SK-N-SH (cell line): ENCODE data around the gene BRINP3. TPM values are rescaled to one million over a fixed set of nuclear protein-coding genes. Genes with fewer than 3 reads are reported as not detected.

ENCODE experiments used
- CTCF ChIA-PET: fragments of 300-600, 350-600 bp; formaldehyde crosslinking; extraction: SDS; loops from one replicate; lab custom pipeline; 2021; lab: Yijun Ruan, JAX
- POLR2A ChIA-PET: fragments of 350-600 bp; sonication (Branson Sonifier 250); formaldehyde crosslinking; extraction: SDS; loops from one replicate; lab custom pipeline; 2020; ENCODE audit warnings: antibody characterized with exemption, inconsistent platforms; lab: Yijun Ruan, JAX
- DNase-seq: peaks from one replicate; pipeline ENCODE4 v3.0.0; 2012
- H2AFZ ChIP-seq: fragments of 200-600 bp; sonication (generic); 2 replicates; pipeline ENCODE4 v1.8.1; 2016; ENCODE audit warnings: antibody characterized with exemption, mild to moderate bottlenecking, low read depth
- H3F3A ChIP-seq: fragments of 200-600 bp; sonication (generic); replicated peaks from 2 replicates; pipeline ENCODE3; 2016; ENCODE audit warnings: antibody characterized with exemption, mild to moderate bottlenecking; ENCODE audit not compliant: insufficient read depth
- H3K27ac ChIP-seq, 2 experiments: fragments of 200-500 bp in 1 of 2; fragments of 200-600 bp in 1 of 2; sonication (Bioruptor generic) in 1 of 2; sonication (generic), shearing (Covaris generic) in 1 of 2; 2 replicates each; pipeline versions ENCODE4 v1.5.1 to v1.6.1; 2014 to 2016; ENCODE audit warnings: low read depth in 2 of 2, inconsistent platforms in 1 of 2, low read length in 1 of 2, mild to moderate bottlenecking in 1 of 2, mixed read lengths in 1 of 2
- H3K27me3 ChIP-seq: fragments of 200-600 bp; sonication (generic), shearing (Covaris generic); 2 replicates; pipeline ENCODE4 v1.6.1; 2016; ENCODE audit warnings: mixed run types; ENCODE audit not compliant: insufficient read depth
- H3K36me3 ChIP-seq, 2 experiments: fragments of 200-500 bp in 1 of 2; fragments of 200-600 bp in 1 of 2; sonication (Bioruptor generic) in 1 of 2; sonication (generic) in 1 of 2; replicated peaks in 1 of 2; 2 replicates each; pipeline versions ENCODE3 to v1.5.1; 2014 to 2016; ENCODE audit warnings: low read length in 1 of 2, mild to moderate bottlenecking in 1 of 2; ENCODE audit not compliant: insufficient read depth in 2 of 2, control insufficient read depth in 1 of 2
- H3K4me1 ChIP-seq, 2 experiments: fragments of 200-500 bp in 1 of 2; fragments of 200-600 bp in 1 of 2; sonication (Bioruptor generic) in 1 of 2; sonication (generic), shearing (Covaris generic) in 1 of 2; 2 replicates each; pipeline versions ENCODE4 v1.5.1 to v1.6.1; 2014 to 2016; ENCODE audit warnings: low read depth in 1 of 2, low read length in 1 of 2, mixed run types in 1 of 2; ENCODE audit not compliant: insufficient read depth in 2 of 2, control insufficient read depth in 1 of 2
- H3K4me2 ChIP-seq: fragments of 200-600 bp; sonication (generic), shearing (Covaris generic); 2 replicates; pipeline ENCODE4 v1.6.1; 2017; ENCODE audit warnings: mixed run types
- H3K4me3 ChIP-seq, 2 experiments: fragments of 200-500 bp in 1 of 2; fragments of 200-600 bp in 1 of 2; sonication (Bioruptor generic) in 1 of 2; sonication (generic), shearing (Covaris generic) in 1 of 2; 2 replicates each; pipeline versions ENCODE4 v1.5.1 to v1.8.1; 2014 to 2016; ENCODE audit warnings: low read depth in 2 of 2, inconsistent platforms in 1 of 2, low read length in 1 of 2, mild to moderate bottlenecking in 1 of 2, mixed read lengths in 1 of 2, moderate library complexity in 1 of 2
- H3K79me2 ChIP-seq: fragments of 200-600 bp; sonication (generic); 2 replicates; pipeline ENCODE4 v1.8.1; 2017; ENCODE audit warnings: mild to moderate bottlenecking; ENCODE audit not compliant: insufficient read depth
- H3K9ac ChIP-seq: fragments of 200-600 bp; sonication (generic); 2 replicates; pipeline ENCODE4 v1.6.1; 2017; ENCODE audit warnings: mixed run types
- H3K9me2 ChIP-seq: fragments of 200-600 bp; sonication (generic); 2 replicates; pipeline ENCODE4 v1.6.1; 2017; ENCODE audit warnings: mixed run types
- H3K9me3 ChIP-seq: fragments of 200-600 bp; sonication (generic); 2 replicates; pipeline ENCODE4 v1.6.1; 2017; ENCODE audit warnings: mixed run types, mild to moderate bottlenecking, moderate library complexity
- H4K20me1 ChIP-seq: fragments of 200-600 bp; sonication (generic); 2 replicates; pipeline ENCODE4 v1.6.1; 2017; ENCODE audit warnings: mild to moderate bottlenecking, mixed run types; ENCODE audit not compliant: insufficient read depth
- CHD2 ChIP-seq: fragments of 150-350 bp; IDR thresholded peaks from 2 replicates; pipeline ENCODE4 v1.6.1; 2018; ENCODE audit warnings: low read length; ENCODE audit not compliant: partially characterized antibody
- CTCF ChIP-seq: fragments of 200-600 bp; sonication (generic); IDR thresholded peaks from 2 replicates; pipeline ENCODE4 v1.6.1; 2017; ENCODE audit warnings: antibody characterized with exemption, mild to moderate bottlenecking, moderate library complexity
- ELF1 ChIP-seq: IDR thresholded peaks from 2 replicates; pipeline ENCODE4 v1.4.0; 2012
- EZH2phosphoT487 ChIP-seq: fragments of 200-600 bp; sonication (generic); IDR thresholded peaks from 2 replicates; pipeline ENCODE4 v1.6.1; 2017; ENCODE audit warnings: low read depth, mixed run types, mild to moderate bottlenecking, antibody characterized with exemption, moderate library complexity, borderline replicate concordance
- FOSL2 ChIP-seq: IDR thresholded peaks from 2 replicates; pipeline ENCODE4 v1.4.0; 2012; ENCODE audit warnings: low read depth, mild to moderate bottlenecking, moderate library complexity, borderline replicate concordance
- GABPA ChIP-seq: IDR thresholded peaks from 2 replicates; pipeline ENCODE4 v1.4.0; 2012; ENCODE audit warnings: low read depth, mild to moderate bottlenecking
- GATA2 ChIP-seq: sonication (generic); formaldehyde crosslinking; IDR thresholded peaks from 2 replicates; pipeline ENCODE4 v1.5.0; 2020; ENCODE audit warnings: mild to moderate bottlenecking, missing genetic modification reagents
- JUND ChIP-seq: IDR thresholded peaks from 2 replicates; pipeline ENCODE4 v1.4.0; 2012
- MEF2A ChIP-seq: IDR thresholded peaks from 2 replicates; pipeline ENCODE4 v1.4.0; 2012; ENCODE audit warnings: low read depth, borderline replicate concordance
- MXI1 ChIP-seq: IDR thresholded peaks from 2 replicates; pipeline ENCODE4 v1.6.1; 2012; ENCODE audit warnings: mild to moderate bottlenecking, low read depth, low read length, improper control_type of control experiment
- NFIC ChIP-seq: IDR thresholded peaks from 2 replicates; pipeline ENCODE4 v1.4.0; 2012; ENCODE audit warnings: borderline replicate concordance
- RCOR1 ChIP-seq: fragments of 150-350 bp; IDR thresholded peaks from 2 replicates; pipeline ENCODE4 v1.6.1; 2017; ENCODE audit warnings: antibody characterized with exemption, low read length
- REST ChIP-seq: IDR thresholded peaks from 2 replicates; pipeline ENCODE4 v1.6.1; 2012; ENCODE audit warnings: mild to moderate bottlenecking, low read depth, low read length, moderate library complexity
- SIN3A ChIP-seq: IDR thresholded peaks from 2 replicates; pipeline ENCODE4 v1.6.1; 2012; ENCODE audit warnings: low read depth, mild to moderate bottlenecking, low read length, moderate library complexity, borderline replicate concordance
- TEAD4 ChIP-seq: IDR thresholded peaks from 2 replicates; pipeline ENCODE4 v1.4.0; 2012; ENCODE audit warnings: mild to moderate bottlenecking, borderline replicate concordance; ENCODE audit not compliant: insufficient read depth
- USF2 ChIP-seq: fragments of 150-350 bp; IDR thresholded peaks from 2 replicates; pipeline ENCODE4 v1.6.1; 2017; ENCODE audit warnings: antibody characterized with exemption, low read length, low read depth, borderline replicate concordance
- YY1 ChIP-seq: IDR thresholded peaks from 2 replicates; pipeline ENCODE4 v1.4.0; 2012; ENCODE audit warnings: low read depth, mild to moderate bottlenecking
- WGBS: methylation state at CpG from one replicate; pipeline ENCODE4 v1.1.6; 2017; ENCODE audit warnings: low lambda C conversion rate; 5-methylcytosine and 5-hydroxymethylcytosine counted together
- polyA plus RNA-seq, 3 experiments: library from polyadenylated mRNA; depleted of rRNA; stranded (reverse); fragments of >200 nt; gene quantifications; 2 replicates each; pipeline ENCODE4 v1.2.3, GENCODE V29; 2012
- TF ChIP-seq, protein P1 (sequence below): IDR thresholded peaks from 2 replicates; pipeline ENCODE4; 2012
- TF ChIP-seq, protein P2 (sequence below): IDR thresholded peaks from 2 replicates; pipeline ENCODE4 v1.4.0; 2012; ENCODE audit warnings: low read depth, borderline replicate concordance
- TF ChIP-seq, protein P3 (sequence below): IDR thresholded peaks from 2 replicates; pipeline ENCODE4 v1.4.0; 2012; ENCODE audit warnings: low read depth

The BRINP3 gene
- polyA plus RNA-seq, 1 of the 3 experiments (the other 2 are of a cell fraction) = not detected

- CTCF ChIA-PET = no interaction called here
- Histone ChIP-seq H3K9me3 (no peaks in the 10 kb centered on the region), H3K4me1 (no peaks in the 10 kb centered on the region; a peak in 1 of 4 replicates), H2AFZ (no peak overlapping the region), H3K27ac (no peak overlapping the region), H3K9ac (no peak overlapping the region)
- TF ChIP-seq CTCF = no peak
- no peak for TF ChIP-seq TEAD4
- TF ChIP-seq CHD2 = no peak
- TF ChIP-seq MXI1 = no peak
- no peak for TF ChIP-seq MEF2A
- TF ChIP-seq, protein P1, sequence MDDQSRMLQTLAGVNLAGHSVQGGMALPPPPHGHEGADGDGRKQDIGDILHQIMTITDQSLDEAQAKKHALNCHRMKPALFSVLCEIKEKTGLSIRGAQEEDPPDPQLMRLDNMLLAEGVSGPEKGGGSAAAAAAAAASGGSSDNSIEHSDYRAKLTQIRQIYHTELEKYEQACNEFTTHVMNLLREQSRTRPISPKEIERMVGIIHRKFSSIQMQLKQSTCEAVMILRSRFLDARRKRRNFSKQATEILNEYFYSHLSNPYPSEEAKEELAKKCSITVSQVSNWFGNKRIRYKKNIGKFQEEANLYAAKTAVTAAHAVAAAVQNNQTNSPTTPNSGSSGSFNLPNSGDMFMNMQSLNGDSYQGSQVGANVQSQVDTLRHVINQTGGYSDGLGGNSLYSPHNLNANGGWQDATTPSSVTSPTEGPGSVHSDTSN = no peak
- no peak for TF ChIP-seq SIN3A
- TF ChIP-seq RCOR1 = no peak
- no peak for TF ChIP-seq JUND
- no peak for TF ChIP-seq ELF1
- TF ChIP-seq YY1 = no peak
- TF ChIP-seq GABPA = no peak
- TF ChIP-seq NFIC = no peak
- TF ChIP-seq, protein P2, sequence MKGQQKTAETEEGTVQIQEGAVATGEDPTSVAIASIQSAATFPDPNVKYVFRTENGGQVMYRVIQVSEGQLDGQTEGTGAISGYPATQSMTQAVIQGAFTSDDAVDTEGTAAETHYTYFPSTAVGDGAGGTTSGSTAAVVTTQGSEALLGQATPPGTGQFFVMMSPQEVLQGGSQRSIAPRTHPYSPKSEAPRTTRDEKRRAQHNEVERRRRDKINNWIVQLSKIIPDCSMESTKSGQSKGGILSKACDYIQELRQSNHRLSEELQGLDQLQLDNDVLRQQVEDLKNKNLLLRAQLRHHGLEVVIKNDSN = no peak
- TF ChIP-seq FOSL2 = no peak
- TF ChIP-seq, protein P3, sequence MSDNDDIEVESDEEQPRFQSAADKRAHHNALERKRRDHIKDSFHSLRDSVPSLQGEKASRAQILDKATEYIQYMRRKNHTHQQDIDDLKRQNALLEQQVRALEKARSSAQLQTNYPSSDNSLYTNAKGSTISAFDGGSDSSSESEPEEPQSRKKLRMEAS = no peak
- TF ChIP-seq USF2 = no peak
- no peak for TF ChIP-seq REST
- TF ChIP-seq EZH2phosphoT487 = no peak
- no peak for TF ChIP-seq GATA2 (CRISPR knock-in tag)
- TF ChIP-seq, all 33 proteins: peak for 0
- 98% methylated on average over 2 of the region's 2 CpGs for WGBS
- no peaks in the 10 kb centered on the region for H3K36me3 ChIP-seq
- POLR2A ChIA-PET = no interaction called here
- no peaks in the 10 kb centered on the region for H4K20me1 ChIP-seq
- H3K4me3 ChIP-seq = no peak overlapping the region
- H3K27me3 ChIP-seq = no peaks in the 10 kb centered on the region
- no peaks in the 10 kb centered on the region for H3K79me2 ChIP-seq
- no peak overlapping the region for H3K4me2 ChIP-seq
- H3K9me2 ChIP-seq = peaks cover 3% of the 10 kb centered on the region; the same call in 1 of the 2 replicates
- DNase-seq = no peak
- H3F3A ChIP-seq = peaks cover 2% of the 10 kb centered on the region
Observed at GRCh38 chr1:190250368-190250767, 227.3 kb downstream of the BRINP3 start.
